Stomach (tissue), 9 donors: ENCODE results near the gene PITPNM3. TPM values are rescaled to one million over a fixed set of nuclear protein-coding genes. Genes with fewer than 3 reads are reported as not detected.
A peak's percentile ranks its signal among the peaks of the same experiment; 100 is the strongest.

ENCODE experiments used
- DNase-seq, 2 donors: peaks; one replicate each; pipeline versions ENCODE4 v3.0.0 to v3.0.0-alpha.2; 2013 to 2019
- H3K27ac ChIP-seq, 5 donors: fragments of 200-600 bp in 4 of 5; sonication (generic) in 4 of 5; one replicate each; pipeline ENCODE4 v1.5.1; 2013 to 2019; ENCODE audit warnings: mild to moderate bottlenecking in 1 of 5, moderate library complexity in 1 of 5
- H3K27me3 ChIP-seq, 3 donors: fragments of 200-600 bp; sonication (generic); one replicate each; pipeline ENCODE4 v1.5.1; 2017 to 2019; ENCODE audit warnings: mixed run types in 1 of 3
- H3K36me3 ChIP-seq, 4 donors: fragments of 200-600 bp; sonication (generic); 1 replicate in 3 of 4; 2 replicates in 1 of 4; pipeline ENCODE4 v1.5.1; 2016 to 2019
- H3K4me1 ChIP-seq, 4 donors: fragments of 200-600 bp; sonication (generic); one replicate each; pipeline ENCODE4 v1.5.1; 2016 to 2019
- H3K4me3 ChIP-seq, 4 donors: fragments of 200-600 bp; sonication (generic) in 3 of 4; one replicate each; pipeline ENCODE4 v1.5.1; 2016 to 2019; ENCODE audit warnings: mild to moderate bottlenecking in 1 of 4
- H3K9me3 ChIP-seq, 4 donors: fragments of 200-600 bp; sonication (generic); one replicate each; pipeline ENCODE4 v1.5.1; 2016 to 2019
- CTCF ChIP-seq, 7 experiments: fragments of 450-650 bp in 4 of 7; fragments of 200-600 bp in 3 of 7; sonication (generic) in 3 of 7; IDR thresholded peaks; one replicate each; pipeline ENCODE4 v1.5.1; 2016 to 2019; ENCODE audit warnings: antibody characterized with exemption in 7 of 7, control low read depth in 2 of 7, mild to moderate bottlenecking in 1 of 7
- EP300 ChIP-seq: sonication (generic); formaldehyde crosslinking; IDR thresholded peaks from one replicate; pipeline ENCODE4 v1.6.1; 2017; ENCODE audit warnings: antibody characterized with exemption
- POLR2A ChIP-seq, 4 donors: fragments of 450-650 bp; IDR thresholded peaks; one replicate each; pipeline ENCODE4 v1.6.1; 2016; ENCODE audit warnings: antibody characterized with exemption in 4 of 4, control low read depth in 2 of 4, mild to moderate bottlenecking in 1 of 4, moderate library complexity in 1 of 4
- POLR2AphosphoS5 ChIP-seq, 3 donors: sonication (generic); formaldehyde crosslinking; IDR thresholded peaks; one replicate each; pipeline ENCODE4 v1.6.1; 2016; ENCODE audit warnings: antibody characterized with exemption in 3 of 3
- WGBS, 5 donors: extraction: QIAGEN DNeasy Blood & Tissue Kit in 3 of 5; methylation state at CpG; one replicate each; pipeline versions ENCODE4 v1.1.5 to v1.1.7; 2013 to 2018; 5-methylcytosine and 5-hydroxymethylcytosine counted together
- intact Hi-C: fragments of 100-400 bp; cut with DNase I; formaldehyde crosslinking; loops from one replicate; pipeline ENCODE4 v1.15.1; 2023; ENCODE audit warnings: low total_unique reads
- polyA plus RNA-seq, 3 donors: library from polyadenylated mRNA; stranded (reverse); fragments of 200-250 nt; gene quantifications; one replicate each; pipeline ENCODE4 v1.2.3, GENCODE V29; 2013
- total RNA-seq, 5 donors: library from RNA; depleted of rRNA; stranded (reverse); fragments of >200 nt; gene quantifications; one replicate each; pipeline versions ENCODE4 v1.1.0 to v1.2.3, GENCODE V29; 2014 to 2016
- donor health status: healthy with polysubstance abuse.
- donor health status: Bipolar disorder and iron deficiency.
- donor health status: healthy.

Gene PITPNM3
- total and polyA plus RNA-seq, 8 donors, result 1.1 to 19.3 (median 5.8) TPM

DNA sequence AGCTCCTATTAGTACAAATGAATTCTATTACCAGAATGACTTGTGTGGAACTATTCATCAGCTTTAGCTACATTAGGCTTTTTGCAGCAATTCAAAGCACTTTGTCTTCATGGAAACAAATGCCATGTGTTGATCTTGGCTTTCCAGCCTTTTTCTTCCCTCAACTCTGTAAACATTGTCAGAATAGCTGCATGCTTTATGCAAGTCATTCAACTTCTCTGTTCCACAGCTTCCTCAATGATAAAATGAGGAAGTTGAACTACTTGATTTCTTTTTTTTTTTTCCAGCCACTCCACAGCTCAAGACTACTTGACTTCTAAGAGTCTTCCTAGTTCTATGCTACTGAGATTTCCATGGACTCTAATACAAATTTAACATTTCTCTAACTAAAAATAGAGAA lies 43.0 kb upstream of the PITPNM3 start:
- H3K4me3 ChIP-seq, result no peak overlapping the region
- no peaks in the 10 kb centered on the region for H3K27me3 ChIP-seq
- H3K27ac ChIP-seq, result peak overlapping the region in 4 of 5 donors; percentile 20 to 72 (median 39)
- peak in 1 of 2 donors; percentile 46 for DNase-seq
- TF ChIP-seq EP300 (no peak), POLR2A (IDR thresholded peaks at IDR 0.05) (no peak), CTCF (IDR thresholded peaks at IDR 0.05) (no peak), POLR2AphosphoS5 (IDR thresholded peaks at IDR 0.05) (peak in 1 of 3 donors; percentile 65)
- intact Hi-C loops, result no loop called here
- no peaks in the 10 kb centered on the region for H3K9me3 ChIP-seq
- H3K4me1 ChIP-seq, result peaks cover 20 to 46% (median 34%) of the 10 kb centered on the region in 4 donors
- peaks cover 10 to 63% (median 57%) of the 10 kb centered on the region in 4 donors for H3K36me3 ChIP-seq

GRCh38 chr17:6597727-6598126 lies 41.4 kb upstream of the PITPNM3 start:
- intact Hi-C loops, result no loop called here
- H3K27ac ChIP-seq, result peak overlapping the region in 4 of 5 donors; percentile 20 to 72 (median 39)
- H3K27me3 ChIP-seq, result no peaks in the 10 kb centered on the region
- DNase-seq, result no peak
- H3K4me1 ChIP-seq, result peaks cover 20 to 41% (median 29%) of the 10 kb centered on the region in 4 donors
- H3K9me3 ChIP-seq, result no peaks in the 10 kb centered on the region
- H3K4me3 ChIP-seq, result no peak overlapping the region
- WGBS, 5 donors, result 9 to 49% (median 46%) methylated on average over 1 of the region's 1 CpG
- H3K36me3 ChIP-seq, result peaks cover 22 to 74% (median 71%) of the 10 kb centered on the region in 4 donors
- TF ChIP-seq EP300 (no peak), POLR2A (IDR thresholded peaks at IDR 0.05) (no peak), CTCF (IDR thresholded peaks at IDR 0.05) (no peak), POLR2AphosphoS5 (IDR thresholded peaks at IDR 0.05) (no peak)

DNA sequence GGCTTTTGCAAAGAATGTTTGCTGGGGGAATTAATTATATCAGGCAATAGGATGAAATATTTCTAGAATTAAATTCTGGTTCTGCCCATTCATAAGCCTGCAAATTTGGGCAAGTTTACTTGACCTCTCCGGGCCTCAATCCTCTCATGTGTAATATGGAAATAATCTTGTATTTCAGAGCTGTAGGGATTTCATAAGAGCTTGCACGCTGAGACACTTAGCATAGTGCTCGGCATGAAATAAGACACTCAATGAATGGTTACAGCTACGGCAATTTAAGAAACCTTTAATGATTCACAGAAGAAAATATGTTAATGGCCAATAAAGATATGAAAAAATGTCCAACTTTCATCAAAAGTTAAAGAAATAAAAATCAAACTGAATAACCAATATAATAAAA lies 40.6 kb upstream of the PITPNM3 start:
- Histone ChIP-seq H3K4me1 (peaks cover 21 to 49% (median 30%) of the 10 kb centered on the region in 4 donors), H3K9me3 (no peaks in the 10 kb centered on the region), H3K36me3 (peaks cover 22 to 76% (median 69%) of the 10 kb centered on the region in 4 donors), H3K27ac (no peak overlapping the region), H3K4me3 (no peak overlapping the region), H3K27me3 (no peaks in the 10 kb centered on the region)
- intact Hi-C loops, result no loop called here
- TF ChIP-seq POLR2A (IDR thresholded peaks at IDR 0.05) (no peak), EP300 (no peak), CTCF (IDR thresholded peaks at IDR 0.05) (no peak), POLR2AphosphoS5 (IDR thresholded peaks at IDR 0.05) (no peak)
- no peak for DNase-seq
- 92 to 97% (median 94%) methylated on average over 4 of the region's 4 CpGs for WGBS, 5 donors

DNA sequence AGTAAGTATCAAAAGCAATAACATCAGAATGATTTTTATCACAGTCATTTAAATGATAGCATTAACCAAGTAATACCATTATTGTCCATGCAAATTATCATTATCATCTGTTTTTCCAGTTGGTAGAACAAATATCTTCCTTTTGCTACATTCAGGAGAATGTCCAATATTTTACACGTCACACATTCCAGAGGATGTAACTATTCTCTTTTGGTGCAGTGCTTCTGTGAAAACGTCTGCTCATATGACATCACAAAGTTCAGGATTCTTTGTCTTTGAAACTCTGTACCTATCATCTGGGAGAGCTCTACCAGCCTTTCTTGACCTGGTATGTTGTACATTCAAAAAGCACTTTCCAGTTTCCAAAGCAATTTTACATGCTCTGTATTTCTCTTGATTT lies 40.2 kb upstream of the PITPNM3 start:
- H3K27ac ChIP-seq, result no peak overlapping the region
- no peak for TF ChIP-seq POLR2AphosphoS5 (IDR thresholded peaks at IDR 0.05)
- TF ChIP-seq POLR2A (IDR thresholded peaks at IDR 0.05), result no peak
- TF ChIP-seq CTCF (IDR thresholded peaks at IDR 0.05), result no peak
- TF ChIP-seq EP300, result no peak
- WGBS, 5 donors, result 83 to 86% (median 84%) methylated on average over 2 of the region's 2 CpGs
- H3K36me3 ChIP-seq, result peaks cover 22 to 77% (median 70%) of the 10 kb centered on the region in 4 donors
- H3K9me3 ChIP-seq, result no peaks in the 10 kb centered on the region
- intact Hi-C loops, result no loop called here
- no peak overlapping the region for H3K4me3 ChIP-seq
- no peaks in the 10 kb centered on the region for H3K27me3 ChIP-seq
- no peak for DNase-seq
- H3K4me1 ChIP-seq, result peaks cover 25 to 53% (median 34%) of the 10 kb centered on the region in 4 donors
